Naive thymus-derived CD4-positive, alpha-beta T cell (primary cell): Measurements from ENCODE around the gene TAF3. TPM values are rescaled to one million over a fixed set of nuclear protein-coding genes. Genes with fewer than 3 reads are reported as not detected.
A peak's percentile ranks its signal among the peaks of the same experiment; 100 is the strongest.

ENCODE experiments used
- ATAC-seq: fragments of 150-1000 bp; cut with Tn5 transposase; 2 replicates; pipeline ENCODE4 v1.10.0; 2021; ENCODE audit warnings: mild to moderate bottlenecking, moderate library complexity
- CTCF ChIA-PET: fragments of 350-600 bp; sonication (Branson Sonifier 250); formaldehyde crosslinking; loops from one replicate; lab custom pipeline; 2021; ENCODE audit warnings: antibody characterized with exemption; lab: Charles Lee
- POLR2A ChIA-PET: fragments of 350-600 bp; sonication (Branson Sonifier 250); formaldehyde crosslinking; loops from one replicate; lab custom pipeline; 2021; ENCODE audit warnings: antibody characterized with exemption, inconsistent platforms; lab: Charles Lee
- DNase-seq, 9 donors: peaks; one replicate each; pipeline versions ENCODE4 v3.0.0 to v3.0.0-alpha.2; 2020 to 2022; ENCODE audit warnings: mixed read lengths in 1 of 9
- H3K27ac ChIP-seq: one replicate; pipeline ENCODE4 v1.7.0; 2013; ENCODE audit warnings: mild to moderate bottlenecking, low read depth, low read length, moderate library complexity
- H3K27me3 ChIP-seq, 2 donors: one replicate each; pipeline ENCODE4 v1.7.0; 2013; ENCODE audit warnings: low read length in 2 of 2, mild to moderate bottlenecking in 2 of 2, moderate library complexity in 2 of 2; ENCODE audit not compliant: control insufficient read depth in 2 of 2, insufficient read depth in 2 of 2
- H3K36me3 ChIP-seq, 3 experiments: 1 replicate in 2 of 3; 2 replicates in 1 of 3; pipeline ENCODE4 v1.7.0; 2013; ENCODE audit warnings: low read length in 3 of 3, mild to moderate bottlenecking in 3 of 3, moderate library complexity in 1 of 3; ENCODE audit not compliant: insufficient read depth in 3 of 3, control insufficient read depth in 2 of 3
- H3K4me1 ChIP-seq, 2 donors: one replicate each; pipeline ENCODE4 v1.7.0; 2013; ENCODE audit warnings: low read length in 2 of 2, mild to moderate bottlenecking in 2 of 2, moderate library complexity in 1 of 2; ENCODE audit not compliant: control insufficient read depth in 2 of 2, insufficient read depth in 2 of 2
- H3K4me3 ChIP-seq: 2 replicates; pipeline ENCODE4 v1.7.0; 2013; ENCODE audit warnings: mild to moderate bottlenecking, low read length
- H3K9me3 ChIP-seq, 3 experiments: 1 replicate in 2 of 3; 2 replicates in 1 of 3; pipeline ENCODE4 v1.7.0; 2013; ENCODE audit warnings: low read length in 3 of 3; ENCODE audit not compliant: control insufficient read depth in 2 of 3
- H3K27ac Mint-ChIP-seq, 9 donors: one replicate each; pipeline ENCODE4 v1.8.0; 2020 to 2022; ENCODE audit warnings: mixed read lengths in 9 of 9, mild to moderate bottlenecking in 8 of 9, moderate library complexity in 5 of 9, inconsistent platforms in 2 of 9
- H3K27me3 Mint-ChIP-seq, 5 donors: one replicate each; pipeline ENCODE4 v1.8.0; 2021 to 2022; ENCODE audit warnings: mixed read lengths in 5 of 5, mild to moderate bottlenecking in 1 of 5
- H3K36me3 Mint-ChIP-seq, 5 donors: one replicate each; pipeline ENCODE4 v1.8.0; 2020 to 2022; ENCODE audit warnings: mixed read lengths in 5 of 5, mild to moderate bottlenecking in 3 of 5, inconsistent platforms in 1 of 5
- H3K4me1 Mint-ChIP-seq, 7 donors: one replicate each; pipeline ENCODE4 v1.8.0; 2020 to 2022; ENCODE audit warnings: mixed read lengths in 7 of 7, mild to moderate bottlenecking in 3 of 7, inconsistent platforms in 1 of 7
- H3K4me3 Mint-ChIP-seq, 10 donors: one replicate each; pipeline ENCODE4 v1.8.0; 2020 to 2022; ENCODE audit warnings: mild to moderate bottlenecking in 10 of 10, mixed read lengths in 10 of 10, moderate library complexity in 6 of 10, inconsistent platforms in 2 of 10
- H3K9me3 Mint-ChIP-seq, 11 donors: one replicate each; pipeline ENCODE4 v1.8.0; 2020 to 2022; ENCODE audit warnings: mixed read lengths in 11 of 11, mild to moderate bottlenecking in 4 of 11, inconsistent platforms in 1 of 11, moderate library complexity in 1 of 11
- intact Hi-C, 2 donors: fragments of 100-400 bp; cut with micrococcal nuclease; formaldehyde crosslinking; loops; one replicate each; pipeline ENCODE4 v1.15.1; 2023
- polyA plus RNA-seq, 2 donors: library from polyadenylated mRNA; unstranded; fragments of 300-500 nt; fragmentation: Illumina TruSeq; gene quantifications; one replicate each; pipeline ENCODE4 v1.2.3, GENCODE V29; 2021
- total RNA-seq, 6 experiments: library from RNA in 5 of 6; stranded (reverse) in 5 of 6; gene quantifications; 1 replicate in 5 of 6; 2 replicates in 1 of 6; pipeline ENCODE4 v1.2.3 and lab custom pipeline; 2021 to 2026

The TAF3 gene
- total and polyA plus RNA-seq, 7 experiments from 2014 or later: 12.2 to 23.9 (median 18.8) TPM

- H3K4me1 Mint-ChIP-seq: peaks cover 4 to 35% (median 18%) of the 10 kb centered on the region in 7 donors
- no peak overlapping the region for H3K27ac ChIP-seq
- intact Hi-C loops: no loop called here
- no peaks in the 10 kb centered on the region for H3K9me3 Mint-ChIP-seq
- no peaks in the 10 kb centered on the region for H3K9me3 ChIP-seq
- no peaks in the 10 kb centered on the region for H3K27me3 ChIP-seq
- no peak overlapping the region for H3K27ac Mint-ChIP-seq
- no peak for DNase-seq
- no peak overlapping the region for H3K4me3 ChIP-seq
- POLR2A ChIA-PET: no interaction called here
- H3K36me3 ChIP-seq: no peaks in the 10 kb centered on the region
- no peaks in the 10 kb centered on the region for H3K27me3 Mint-ChIP-seq
- ATAC-seq: no peak
- H3K4me3 Mint-ChIP-seq: no peak overlapping the region
- peaks cover 0 to 27% (median 13%) of the 10 kb centered on the region in 5 donors for H3K36me3 Mint-ChIP-seq
- CTCF ChIA-PET: no interaction called here
- H3K4me1 ChIP-seq: no peaks in the 10 kb centered on the region
Observed at GRCh38 chr10:7955446-7955845, 137.1 kb downstream of the TAF3 start.

GRCh38 chr10:7956508-7956907 is 138.2 kb downstream of the TAF3 start:
- Histone ChIP-seq H3K27ac (no peak overlapping the region), H3K4me3 (no peak overlapping the region), H3K4me1 (no peaks in the 10 kb centered on the region), H3K36me3 (no peaks in the 10 kb centered on the region), H3K9me3 (no peaks in the 10 kb centered on the region), H3K27me3 (no peaks in the 10 kb centered on the region)
- no peak overlapping the region for H3K27ac Mint-ChIP-seq
- H3K27me3 Mint-ChIP-seq: no peaks in the 10 kb centered on the region
- POLR2A ChIA-PET: no interaction called here
- no peak overlapping the region for H3K4me3 Mint-ChIP-seq
- H3K9me3 Mint-ChIP-seq: no peaks in the 10 kb centered on the region
- no peak for ATAC-seq
- intact Hi-C loops: no loop called here
- no peak for DNase-seq
- H3K4me1 Mint-ChIP-seq: peaks cover 4 to 26% (median 18%) of the 10 kb centered on the region in 7 donors
- CTCF ChIA-PET: no interaction called here
- peaks cover 0 to 28% (median 13%) of the 10 kb centered on the region in 5 donors for H3K36me3 Mint-ChIP-seq

- no peaks in the 10 kb centered on the region for H3K27me3 Mint-ChIP-seq
- H3K4me3 Mint-ChIP-seq: no peak overlapping the region
- H3K36me3 ChIP-seq: no peaks in the 10 kb centered on the region
- DNase-seq (no peak), ATAC-seq (no peak)
- ChIA-PET CTCF (no interaction called here), POLR2A (interaction anchor here (0.6 kb wide), 1 partner anchor 643 kb away, joined by 3 read pairs; no protein-coding TSS in a partner anchor)
- intact Hi-C loops: no loop called here
- no peaks in the 10 kb centered on the region for H3K9me3 Mint-ChIP-seq
- H3K4me1 ChIP-seq: no peaks in the 10 kb centered on the region
- peaks cover 0 to 28% (median 13%) of the 10 kb centered on the region in 5 donors for H3K36me3 Mint-ChIP-seq
- no peak overlapping the region for H3K27ac Mint-ChIP-seq
- no peaks in the 10 kb centered on the region for H3K9me3 ChIP-seq
- peaks cover 4 to 18% (median 14%) of the 10 kb centered on the region in 7 donors for H3K4me1 Mint-ChIP-seq
- no peak overlapping the region for H3K4me3 ChIP-seq
- H3K27ac ChIP-seq: no peak overlapping the region
- no peaks in the 10 kb centered on the region for H3K27me3 ChIP-seq
Observed at GRCh38 chr10:7957591-7957990, 139.3 kb downstream of the TAF3 start.

GRCh38 chr10:7958442-7958841 is 140.1 kb downstream of the TAF3 start:
- no peaks in the 10 kb centered on the region for H3K9me3 ChIP-seq
- no peak overlapping the region for H3K27ac Mint-ChIP-seq
- peaks cover 4 to 15% (median 11%) of the 10 kb centered on the region in 7 donors for H3K4me1 Mint-ChIP-seq
- H3K36me3 Mint-ChIP-seq: peaks cover 0 to 21% (median 10%) of the 10 kb centered on the region in 5 donors
- no peak overlapping the region for H3K4me3 Mint-ChIP-seq
- H3K27me3 Mint-ChIP-seq: no peaks in the 10 kb centered on the region
- DNase-seq: no peak
- no peaks in the 10 kb centered on the region for H3K4me1 ChIP-seq
- no peaks in the 10 kb centered on the region for H3K36me3 ChIP-seq
- H3K27ac ChIP-seq: no peak overlapping the region
- intact Hi-C loops: no loop called here
- H3K9me3 Mint-ChIP-seq: no peaks in the 10 kb centered on the region
- POLR2A ChIA-PET: no interaction called here
- H3K4me3 ChIP-seq: no peak overlapping the region
- H3K27me3 ChIP-seq: no peaks in the 10 kb centered on the region
- CTCF ChIA-PET: no interaction called here
- no peak for ATAC-seq

- Histone ChIP-seq H3K27me3 (no peaks in the 10 kb centered on the region), H3K4me3 (no peak overlapping the region), H3K9me3 (no peaks in the 10 kb centered on the region), H3K36me3 (peaks cover 6 to 13% (median 11%) of the 10 kb centered on the region in 3 experiments), H3K4me1 (no peaks in the 10 kb centered on the region), H3K27ac (no peak overlapping the region)
- intact Hi-C loops: no loop called here
- peaks cover 10 to 19% (median 13%) of the 10 kb centered on the region in 5 donors for H3K36me3 Mint-ChIP-seq
- ChIA-PET CTCF (no interaction called here), POLR2A (no interaction called here)
- no peaks in the 10 kb centered on the region for H3K9me3 Mint-ChIP-seq
- no peak overlapping the region for H3K4me3 Mint-ChIP-seq
- ATAC-seq (no peak), DNase-seq (no peak)
- H3K27ac Mint-ChIP-seq: peak overlapping the region in 1 of 9 donors; percentile 22
- peaks cover 4 to 18% (median 10%) of the 10 kb centered on the region in 7 donors for H3K4me1 Mint-ChIP-seq
- no peaks in the 10 kb centered on the region for H3K27me3 Mint-ChIP-seq
Observed at GRCh38 chr10:7960108-7960507, 141.8 kb downstream of the TAF3 start.

- DNase-seq (no peak), ATAC-seq (no peak)
- Histone ChIP-seq H3K9me3 (no peaks in the 10 kb centered on the region), H3K27me3 (no peaks in the 10 kb centered on the region), H3K36me3 (peaks cover 6 to 17% (median 13%) of the 10 kb centered on the region in 3 experiments), H3K4me1 (no peaks in the 10 kb centered on the region), H3K4me3 (no peak overlapping the region), H3K27ac (no peak overlapping the region)
- Mint-ChIP-seq H3K27ac (no peak overlapping the region), H3K27me3 (no peaks in the 10 kb centered on the region), H3K36me3 (peaks cover 5 to 25% (median 18%) of the 10 kb centered on the region in 5 donors), H3K4me1 (peaks cover 0 to 14% (median 9%) of the 10 kb centered on the region in 7 donors), H3K4me3 (no peak overlapping the region), H3K9me3 (no peaks in the 10 kb centered on the region)
- intact Hi-C loops: no loop called here
- POLR2A ChIA-PET: no interaction called here
- CTCF ChIA-PET: no interaction called here
Observed at GRCh38 chr10:7962592-7962991, 144.3 kb downstream of the TAF3 start.

- peaks cover 0 to 22% (median 16%) of the 10 kb centered on the region in 7 donors for H3K4me1 Mint-ChIP-seq
- Histone ChIP-seq H3K4me1 (no peaks in the 10 kb centered on the region), H3K4me3 (no peak overlapping the region), H3K9me3 (no peaks in the 10 kb centered on the region), H3K27ac (no peak overlapping the region), H3K36me3 (peaks cover 6 to 18% (median 17%) of the 10 kb centered on the region in 3 experiments), H3K27me3 (no peaks in the 10 kb centered on the region)
- DNase-seq (no peak), ATAC-seq (no peak)
- H3K4me3 Mint-ChIP-seq: no peak overlapping the region
- no peak overlapping the region for H3K27ac Mint-ChIP-seq
- intact Hi-C loops: no loop called here
- POLR2A ChIA-PET: no interaction called here
- peaks cover 9 to 25% (median 18%) of the 10 kb centered on the region in 5 donors for H3K36me3 Mint-ChIP-seq
- CTCF ChIA-PET: no interaction called here
- no peaks in the 10 kb centered on the region for H3K27me3 Mint-ChIP-seq
- H3K9me3 Mint-ChIP-seq: no peaks in the 10 kb centered on the region
Observed at GRCh38 chr10:7965457-7965856, 147.2 kb downstream of the TAF3 start.
